Sigmoid colon (tissue), 7 donors: ENCODE measurements around the gene CD36. TPM values are rescaled to one million over a fixed set of nuclear protein-coding genes. Genes with fewer than 3 reads are reported as not detected.

Experiments
- DNase-seq: peaks from one replicate; pipeline ENCODE4 v3.0.0-alpha.2; 2019
- H3K27ac ChIP-seq, 4 donors: fragments of 200-600 bp; sonication (generic); one replicate each; pipeline ENCODE4 v1.5.1; 2016 to 2019; ENCODE audit warnings: mild to moderate bottlenecking in 1 of 4
- H3K27me3 ChIP-seq, 3 donors: fragments of 200-600 bp; sonication (generic); one replicate each; pipeline ENCODE4 v1.5.1; 2019; ENCODE audit warnings: mild to moderate bottlenecking in 1 of 3
- H3K36me3 ChIP-seq, 4 donors: fragments of 200-600 bp; sonication (generic); one replicate each; pipeline ENCODE4 v1.5.1; 2016 to 2019
- H3K4me1 ChIP-seq, 4 donors: fragments of 200-600 bp; sonication (generic); one replicate each; pipeline ENCODE4 v1.5.1; 2017 to 2019
- H3K4me3 ChIP-seq, 4 donors: fragments of 200-600 bp; sonication (generic); one replicate each; pipeline ENCODE4 v1.5.1; 2017 to 2019; ENCODE audit warnings: mild to moderate bottlenecking in 2 of 4, moderate library complexity in 1 of 4
- H3K9me3 ChIP-seq, 4 donors: fragments of 200-600 bp in 3 of 4; sonication (generic) in 3 of 4; one replicate each; pipeline versions ENCODE4 v1.5.1 to v1.6.1; 2013 to 2019
- EP300 ChIP-seq, 4 donors: sonication (generic); formaldehyde crosslinking; IDR thresholded peaks; one replicate each; pipeline ENCODE4 v1.6.1; 2017; ENCODE audit warnings: antibody characterized with exemption in 4 of 4
- POLR2A ChIP-seq, 2 donors: fragments of 450-650 bp; IDR thresholded peaks; one replicate each; pipeline ENCODE4 v1.6.1; 2016; ENCODE audit warnings: antibody characterized with exemption in 2 of 2, mild to moderate bottlenecking in 2 of 2, moderate library complexity in 2 of 2
- POLR2AphosphoS5 ChIP-seq, 4 donors: sonication (generic); formaldehyde crosslinking; IDR thresholded peaks; one replicate each; pipeline ENCODE4 v1.6.1; 2017; ENCODE audit warnings: antibody characterized with exemption in 4 of 4
- WGBS, 2 donors: extraction: QIAGEN DNeasy Blood & Tissue Kit; methylation state at CpG; one replicate each; pipeline ENCODE4 v1.1.7; 2013; 5-methylcytosine and 5-hydroxymethylcytosine counted together
- intact Hi-C: fragments of 100-400 bp; cut with DNase I; formaldehyde crosslinking; loops from one replicate; pipeline ENCODE4 v1.15.1; 2023
- polyA plus RNA-seq, 3 donors: library from polyadenylated mRNA; stranded (reverse); fragments of 200-250 nt; gene quantifications; one replicate each; pipeline ENCODE4 v1.2.3, GENCODE V29; 2013
- total RNA-seq, 4 donors: library from RNA; depleted of rRNA; stranded (reverse); fragments of >200 nt; gene quantifications; one replicate each; pipeline ENCODE4 v1.1.0, GENCODE V29; 2016
- TF ChIP-seq, protein P1 (sequence below), 4 experiments: fragments of 450-650 bp in 3 of 4; fragments of 200-600 bp in 1 of 4; IDR thresholded peaks; one replicate each; pipeline ENCODE4 v1.5.1; 2016 to 2019; ENCODE audit warnings: antibody characterized with exemption in 4 of 4, mild to moderate bottlenecking in 3 of 4, moderate library complexity in 2 of 4
- donor health status: healthy with polysubstance abuse.
- donor health status: Bipolar disorder and iron deficiency.
- donor health status: healthy.

Gene CD36
- total and polyA plus RNA-seq, 7 donors = 21.6 to 126 (median 58.9) TPM

DNA sequence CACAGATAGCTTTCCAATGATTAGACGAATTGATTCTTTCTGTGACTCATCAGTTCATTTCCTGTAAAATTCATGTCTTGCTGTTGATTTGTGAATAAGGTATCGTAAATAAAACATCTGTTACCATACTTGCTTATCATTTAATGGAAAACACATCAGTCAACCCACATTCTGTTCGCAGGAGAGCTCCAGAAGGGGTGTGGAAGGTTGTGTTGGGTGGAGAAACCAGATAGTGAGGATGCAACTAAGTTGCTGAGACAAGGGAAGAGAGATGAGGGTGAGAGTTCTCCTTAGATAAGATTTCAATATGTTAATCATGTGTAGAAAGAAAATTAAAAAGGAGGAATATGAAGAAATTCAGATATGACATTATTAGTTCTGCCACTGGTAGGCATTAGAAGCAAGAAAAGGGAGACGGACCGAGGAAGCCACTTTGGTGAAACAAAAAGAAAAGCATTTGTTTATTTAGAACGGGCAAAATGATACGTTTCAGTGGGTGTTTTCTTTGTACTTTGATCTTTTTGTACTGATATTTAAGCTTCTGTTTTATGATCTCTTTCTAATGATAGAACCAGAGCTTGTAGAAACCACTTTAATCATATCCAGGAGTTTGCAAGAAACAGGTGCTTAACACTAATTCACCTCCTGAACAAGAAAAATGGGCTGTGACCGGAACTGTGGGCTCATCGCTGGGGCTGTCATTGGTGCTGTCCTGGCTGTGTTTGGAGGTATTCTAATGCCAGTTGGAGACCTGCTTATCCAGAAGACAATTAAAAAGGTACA lies 7.8 kb downstream of the CD36 start:
- Histone ChIP-seq H3K4me3 (no peak overlapping the region), H3K27ac (no peak overlapping the region), H3K36me3 (no peaks in the 10 kb centered on the region), H3K27me3 (no peaks in the 10 kb centered on the region), H3K4me1 (peaks cover 0 to 6% (median 0%) of the 10 kb centered on the region in 4 donors), H3K9me3 (no peaks in the 10 kb centered on the region)
- WGBS, 2 donors = 66 to 79% methylated on average over 9 of the region's 9 CpGs
- no peak for DNase-seq
- intact Hi-C loops = no loop called here
- TF ChIP-seq POLR2A (IDR thresholded peaks at IDR 0.05) (no peak), POLR2AphosphoS5 (IDR thresholded peaks at IDR 0.05) (no peak), EP300 (IDR thresholded peaks at IDR 0.05) (no peak)
- TF ChIP-seq, protein P1, sequence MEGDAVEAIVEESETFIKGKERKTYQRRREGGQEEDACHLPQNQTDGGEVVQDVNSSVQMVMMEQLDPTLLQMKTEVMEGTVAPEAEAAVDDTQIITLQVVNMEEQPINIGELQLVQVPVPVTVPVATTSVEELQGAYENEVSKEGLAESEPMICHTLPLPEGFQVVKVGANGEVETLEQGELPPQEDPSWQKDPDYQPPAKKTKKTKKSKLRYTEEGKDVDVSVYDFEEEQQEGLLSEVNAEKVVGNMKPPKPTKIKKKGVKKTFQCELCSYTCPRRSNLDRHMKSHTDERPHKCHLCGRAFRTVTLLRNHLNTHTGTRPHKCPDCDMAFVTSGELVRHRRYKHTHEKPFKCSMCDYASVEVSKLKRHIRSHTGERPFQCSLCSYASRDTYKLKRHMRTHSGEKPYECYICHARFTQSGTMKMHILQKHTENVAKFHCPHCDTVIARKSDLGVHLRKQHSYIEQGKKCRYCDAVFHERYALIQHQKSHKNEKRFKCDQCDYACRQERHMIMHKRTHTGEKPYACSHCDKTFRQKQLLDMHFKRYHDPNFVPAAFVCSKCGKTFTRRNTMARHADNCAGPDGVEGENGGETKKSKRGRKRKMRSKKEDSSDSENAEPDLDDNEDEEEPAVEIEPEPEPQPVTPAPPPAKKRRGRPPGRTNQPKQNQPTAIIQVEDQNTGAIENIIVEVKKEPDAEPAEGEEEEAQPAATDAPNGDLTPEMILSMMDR (IDR thresholded peaks at IDR 0.05) = no peak

DNA sequence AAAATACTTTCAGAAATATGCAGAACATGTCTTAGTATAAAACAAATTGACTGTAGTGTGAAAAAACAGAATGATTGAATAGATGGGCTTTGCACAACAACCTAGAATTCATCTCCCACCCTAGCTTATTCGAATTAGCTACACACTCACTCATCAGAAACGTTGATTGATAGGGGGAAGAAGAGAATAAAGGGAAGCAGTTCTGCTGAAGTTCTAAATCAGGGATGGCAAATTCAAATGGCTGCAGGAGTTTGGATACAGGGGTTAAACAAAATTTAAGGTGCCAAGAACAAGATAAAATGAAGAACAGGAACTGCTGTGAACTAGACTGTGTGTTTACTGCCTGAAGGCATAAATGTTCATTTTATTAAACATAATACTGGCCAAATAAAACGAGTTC lies 9.0 kb downstream of the CD36 start:
- no peak for DNase-seq
- Histone ChIP-seq H3K27ac (no peak overlapping the region), H3K36me3 (no peaks in the 10 kb centered on the region), H3K4me1 (no peaks in the 10 kb centered on the region), H3K27me3 (no peaks in the 10 kb centered on the region), H3K4me3 (no peak overlapping the region), H3K9me3 (no peaks in the 10 kb centered on the region)
- TF ChIP-seq POLR2AphosphoS5 (IDR thresholded peaks at IDR 0.05) (no peak), EP300 (IDR thresholded peaks at IDR 0.05) (no peak), POLR2A (IDR thresholded peaks at IDR 0.05) (no peak)
- intact Hi-C loops = no loop called here
- 59 to 67% methylated on average over 3 of the region's 3 CpGs for WGBS, 2 donors

DNA sequence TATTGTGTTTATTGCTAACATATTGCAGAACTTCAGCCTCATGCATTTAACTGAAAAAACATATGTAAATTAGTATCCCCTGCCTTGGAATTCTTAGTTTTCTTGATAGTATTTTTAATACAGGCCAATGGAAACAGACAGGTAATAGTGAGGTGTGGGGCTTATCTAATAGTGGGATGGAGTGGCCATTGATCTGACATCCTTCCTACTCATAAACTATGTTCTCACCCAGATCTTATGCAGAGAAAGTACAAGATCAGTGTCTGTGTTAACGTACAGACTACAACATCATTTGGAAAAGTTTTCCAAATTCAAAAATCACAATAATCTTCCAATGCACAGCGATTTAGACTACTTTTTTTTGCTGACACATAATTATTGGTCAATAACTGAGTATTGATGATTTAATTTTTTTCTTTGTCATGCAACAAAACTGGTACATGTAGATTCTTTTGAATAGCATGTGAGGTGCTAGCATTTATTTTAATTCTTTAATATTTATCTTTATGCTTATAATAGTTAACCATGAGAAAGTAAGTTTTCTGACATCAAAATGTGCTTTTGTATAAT lies 9.7 kb downstream of the CD36 start:
- no peak for DNase-seq
- Histone ChIP-seq H3K4me1 (no peaks in the 10 kb centered on the region), H3K27me3 (no peaks in the 10 kb centered on the region), H3K36me3 (no peaks in the 10 kb centered on the region), H3K27ac (no peak overlapping the region), H3K4me3 (no peak overlapping the region), H3K9me3 (no peaks in the 10 kb centered on the region)
- WGBS, 2 donors = 87 to 94% methylated on average over 2 of the region's 2 CpGs
- TF ChIP-seq POLR2A (IDR thresholded peaks at IDR 0.05) (no peak), POLR2AphosphoS5 (IDR thresholded peaks at IDR 0.05) (no peak), EP300 (IDR thresholded peaks at IDR 0.05) (no peak)
- TF ChIP-seq, protein P1 (IDR thresholded peaks at IDR 0.05) = no peak
- intact Hi-C loops = no loop called here

GRCh38 chr7:80649011-80649410 lies 10.6 kb downstream of the CD36 start:
- Histone ChIP-seq H3K4me3 (no peak overlapping the region), H3K4me1 (no peaks in the 10 kb centered on the region), H3K9me3 (no peaks in the 10 kb centered on the region), H3K27ac (no peak overlapping the region), H3K36me3 (no peaks in the 10 kb centered on the region), H3K27me3 (no peaks in the 10 kb centered on the region)
- TF ChIP-seq POLR2A (IDR thresholded peaks at IDR 0.05) (no peak), EP300 (IDR thresholded peaks at IDR 0.05) (no peak), POLR2AphosphoS5 (IDR thresholded peaks at IDR 0.05) (no peak)
- TF ChIP-seq, protein P1 (IDR thresholded peaks at IDR 0.05) = no peak
- 95% methylated on average over 3 of the region's 3 CpGs for WGBS, 2 donors
- intact Hi-C loops = no loop called here
- no peak for DNase-seq

GRCh38 chr7:80650030-80650429 lies 11.6 kb downstream of the CD36 start:
- intact Hi-C loops = no loop called here
- WGBS, 2 donors = 91 to 98% methylated on average over 2 of the region's 2 CpGs
- H3K27me3 ChIP-seq = no peaks in the 10 kb centered on the region
- no peaks in the 10 kb centered on the region for H3K9me3 ChIP-seq
- H3K27ac ChIP-seq = no peak overlapping the region
- no peak for DNase-seq
- TF ChIP-seq EP300 (IDR thresholded peaks at IDR 0.05) = no peak
- TF ChIP-seq POLR2A (IDR thresholded peaks at IDR 0.05) = no peak
- no peaks in the 10 kb centered on the region for H3K4me1 ChIP-seq
- H3K36me3 ChIP-seq = no peaks in the 10 kb centered on the region
- no peak overlapping the region for H3K4me3 ChIP-seq
